HG03097 (cell line): ENCODE measurements around the gene PPIL4.

Experiments
- ATAC-seq: cut with Tn5 transposase; IDR thresholded peaks from one replicate; pipeline ENCODE4 v1.9.1; 2021; ENCODE audit not compliant: unreplicated experiment, low FRiP score

The PPIL4 gene

GRCh38 chr6:149545754-149546471, at the start of gene PPIL4:
PPIL4 (minus strand) TSS chr6:149546043; CDS start chr6:149546005, 38 bp downstream.
- peak; percentile 85 for ATAC-seq

GRCh38 chr6:149593408-149593807, 47.6 kb upstream of the PPIL4 start:
- no peak for ATAC-seq

GRCh38 chr6:149592983-149593382, 47.1 kb upstream of the PPIL4 start:
- no peak for ATAC-seq

- ATAC-seq, result no peak
Observed at GRCh38 chr6:149586149-149586548, 40.3 kb upstream of the PPIL4 start.

GRCh38 chr6:149581349-149581748, 35.5 kb upstream of the PPIL4 start:
- ATAC-seq, result no peak

- no peak for ATAC-seq
Observed at GRCh38 chr6:149580880-149581279, 35.0 kb upstream of the PPIL4 start.

GRCh38 chr6:149567945-149568585, 22.2 kb upstream of the PPIL4 start:
- ATAC-seq, result no peak

- no peak for ATAC-seq
Observed at GRCh38 chr6:149567194-149567586, 21.3 kb upstream of the PPIL4 start.

GRCh38 chr6:149566410-149567193, 20.8 kb upstream of the PPIL4 start:
- ATAC-seq, result peak; percentile 20

GRCh38 chr6:149565527-149566409, 19.9 kb upstream of the PPIL4 start, which contains the start of gene GINM1:
GINM1 (plus strand) TSS chr6:149566375; CDS start chr6:149566415, 40 bp downstream.
- peak; percentile 84 for ATAC-seq

- ATAC-seq, result no peak
Observed at GRCh38 chr6:149563928-149564325, 18.1 kb upstream of the PPIL4 start.

GRCh38 chr6:149563203-149563927, 17.5 kb upstream of the PPIL4 start:
- ATAC-seq, result no peak

- no peak for ATAC-seq
Observed at GRCh38 chr6:149560736-149561135, 14.9 kb upstream of the PPIL4 start.

- no peak for ATAC-seq
Observed at GRCh38 chr6:149559389-149559788, 13.5 kb upstream of the PPIL4 start.

GRCh38 chr6:149558029-149558428, 12.2 kb upstream of the PPIL4 start:
- ATAC-seq, result no peak

- no peak for ATAC-seq
Observed at GRCh38 chr6:149551920-149552319, 6.1 kb upstream of the PPIL4 start.

- ATAC-seq, result peak; percentile 7
Observed at GRCh38 chr6:149545258-149545753, 537 bp downstream of the PPIL4 start.

- no peak for ATAC-seq
Observed at GRCh38 chr6:149544646-149545257, 1.1 kb downstream of the PPIL4 start.

GRCh38 chr6:149541139-149541538, 4.7 kb downstream of the PPIL4 start:
- no peak for ATAC-seq
